Stimulated activated CD8-positive, alpha-beta memory T cell treated with anti-CD3 and anti-CD28 coated beads, Interleukin-4, amount 100 ng/mL, for 48 hours (primary cell): Measurements from ENCODE around the gene FGF14.
"Not testable (repeated sequence)": the region's sequence is repeated elsewhere in the genome, so short reads cannot be mapped to it uniquely, and the experiment has no call there.

Source experiments
- DNase-seq: peaks from one replicate; pipeline ENCODE4 v3.0.0-alpha.2; 2020

The FGF14 gene

GRCh38 chr13:102190930-102191329, 210.9 kb downstream of the FGF14 start:
- no peak for DNase-seq

GRCh38 chr13:102187313-102187712, 214.5 kb downstream of the FGF14 start:
- no peak for DNase-seq

- no peak for DNase-seq
Measured at GRCh38 chr13:102185375-102185984, 216.4 kb downstream of the FGF14 start.

- DNase-seq: no peak
Measured at GRCh38 chr13:102183509-102184182, 218.2 kb downstream of the FGF14 start.

GRCh38 chr13:102182170-102182569, 219.7 kb downstream of the FGF14 start:
- no peak for DNase-seq

GRCh38 chr13:102177431-102177830, 224.4 kb downstream of the FGF14 start:
- no peak for DNase-seq

- DNase-seq: no peak
Measured at GRCh38 chr13:102176846-102177245, 225.0 kb downstream of the FGF14 start.

GRCh38 chr13:102172406-102172805, 229.4 kb downstream of the FGF14 start:
- no peak for DNase-seq

GRCh38 chr13:102170305-102170704, 231.5 kb downstream of the FGF14 start:
- no peak for DNase-seq

GRCh38 chr13:102169471-102170015, 232.3 kb downstream of the FGF14 start:
- DNase-seq: no peak

GRCh38 chr13:102152790-102153189, 249.1 kb downstream of the FGF14 start:
- DNase-seq: no peak

GRCh38 chr13:102147353-102147752, 254.5 kb downstream of the FGF14 start:
- no peak for DNase-seq

GRCh38 chr13:102145750-102146149, 256.1 kb downstream of the FGF14 start:
- no peak for DNase-seq

- DNase-seq: no peak
Measured at GRCh38 chr13:102142473-102142826, 259.4 kb downstream of the FGF14 start.

GRCh38 chr13:102141625-102142472, 260.0 kb downstream of the FGF14 start:
- DNase-seq: no peak

GRCh38 chr13:102139626-102140025, 262.2 kb downstream of the FGF14 start:
- DNase-seq: no peak

GRCh38 chr13:102138635-102139190, 263.1 kb downstream of the FGF14 start:
- DNase-seq: no peak

- not testable (repeated sequence) for DNase-seq
Measured at GRCh38 chr13:102137904-102138303, 263.9 kb downstream of the FGF14 start.

GRCh38 chr13:102136735-102137296, 265.0 kb downstream of the FGF14 start:
- DNase-seq: no peak

- DNase-seq: no peak
Measured at GRCh38 chr13:102132777-102133295, 269.0 kb downstream of the FGF14 start.

- no peak for DNase-seq
Measured at GRCh38 chr13:102131246-102131645, 270.6 kb downstream of the FGF14 start.

GRCh38 chr13:102128216-102128810, 273.5 kb downstream of the FGF14 start:
- DNase-seq: no peak
